GM23338 (cell line): ENCODE data around the gene SNX22. TPM values are rescaled to one million over a fixed set of nuclear protein-coding genes. Genes with fewer than 3 reads are reported as not detected.

ENCODE experiments used
- CREB1 ChIP-seq: fragments of 250-450 bp; sonication (Bioruptor Pico); IDR thresholded peaks from 2 replicates; pipeline ENCODE4 v1.5.0; 2020; ENCODE audit warnings: low read depth, mild to moderate bottlenecking, moderate library complexity
- EZH2phosphoT487 ChIP-seq: fragments of 200-600 bp; sonication (generic); IDR thresholded peaks from one replicate; pipeline ENCODE4 v1.8.1; 2018; ENCODE audit warnings: antibody characterized with exemption; ENCODE audit not compliant: unreplicated experiment
- JUNB ChIP-seq: IDR thresholded peaks from one replicate; pipeline ENCODE4 v1.6.1; 2016; ENCODE audit warnings: antibody characterized with exemption; ENCODE audit not compliant: unreplicated experiment
- NANOG ChIP-seq: IDR thresholded peaks from 2 replicates; pipeline ENCODE4 v1.6.1; 2016; ENCODE audit warnings: antibody characterized with exemption, borderline replicate concordance
- POLR2AphosphoS5 ChIP-seq: IDR thresholded peaks from 2 replicates; pipeline ENCODE4 v1.6.1; 2016; ENCODE audit warnings: antibody characterized with exemption, low read depth
- ZNF114 ChIP-seq: fragments of 250-450 bp; sonication (Bioruptor Pico); IDR thresholded peaks from 2 replicates; pipeline ENCODE4 v1.5.0; 2020; ENCODE audit warnings: mild to moderate bottlenecking, moderate library complexity
- ZNF331 ChIP-seq: fragments of 250-450 bp; sonication (Bioruptor Pico); IDR thresholded peaks from 2 replicates; pipeline ENCODE4 v1.5.0; 2020; ENCODE audit warnings: low read depth, mild to moderate bottlenecking, moderate library complexity
- polyA plus RNA-seq: library from polyadenylated mRNA; unstranded; fragments of >200 nt; fragmentation: Nextera tagmentation; extraction: Ambion mirVana; gene quantifications from 2 replicates; pipeline ENCODE4 v1.2.1, GENCODE V29; 2016
- total RNA-seq: library from RNA; depleted of rRNA; stranded (reverse); fragments of >200 nt; shearing (Covaris generic); gene quantifications from 2 replicates; pipeline ENCODE4 v1.2.3, GENCODE V29; 2014
- TF ChIP-seq, protein P1 (sequence below): fragments of 250-450 bp; sonication (Bioruptor Pico); IDR thresholded peaks from 2 replicates; pipeline ENCODE4 v1.5.0; 2020; ENCODE audit warnings: mild to moderate bottlenecking, moderate library complexity
- TF ChIP-seq, protein P2 (sequence below): IDR thresholded peaks from 2 replicates; pipeline ENCODE4 v1.6.1; 2016; ENCODE audit warnings: antibody characterized with exemption

SNX22 gene
- total and polyA plus RNA-seq, 2 experiments from 2014 or later, result 3.7 to 5.7 TPM

DNA sequence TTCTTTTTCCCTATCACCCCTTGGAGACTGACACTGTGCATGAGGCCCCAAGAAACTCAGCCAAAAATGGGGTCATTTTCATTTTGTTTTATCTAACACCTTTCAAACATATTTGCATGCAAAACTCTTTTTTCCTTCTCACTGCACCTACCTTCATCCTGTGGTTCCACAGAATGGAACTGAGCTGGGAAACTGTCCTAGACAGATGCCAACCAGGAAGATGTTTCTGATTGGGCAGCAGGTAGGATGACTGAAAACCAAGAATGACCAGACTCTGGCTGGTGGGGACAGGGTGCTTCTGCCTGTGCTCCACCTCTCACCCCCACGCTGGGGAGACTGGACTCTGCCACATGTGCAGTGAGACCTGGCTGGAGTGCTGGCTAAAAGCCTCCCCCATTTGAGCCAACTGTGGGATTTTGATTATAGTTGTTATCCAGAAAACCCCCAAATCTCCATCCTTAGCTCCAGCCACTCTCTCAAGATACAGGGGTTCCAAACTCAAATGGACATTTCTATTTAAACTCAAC lies 6.1 kb downstream of the SNX22 start (continued):
- TF ChIP-seq, protein P1, sequence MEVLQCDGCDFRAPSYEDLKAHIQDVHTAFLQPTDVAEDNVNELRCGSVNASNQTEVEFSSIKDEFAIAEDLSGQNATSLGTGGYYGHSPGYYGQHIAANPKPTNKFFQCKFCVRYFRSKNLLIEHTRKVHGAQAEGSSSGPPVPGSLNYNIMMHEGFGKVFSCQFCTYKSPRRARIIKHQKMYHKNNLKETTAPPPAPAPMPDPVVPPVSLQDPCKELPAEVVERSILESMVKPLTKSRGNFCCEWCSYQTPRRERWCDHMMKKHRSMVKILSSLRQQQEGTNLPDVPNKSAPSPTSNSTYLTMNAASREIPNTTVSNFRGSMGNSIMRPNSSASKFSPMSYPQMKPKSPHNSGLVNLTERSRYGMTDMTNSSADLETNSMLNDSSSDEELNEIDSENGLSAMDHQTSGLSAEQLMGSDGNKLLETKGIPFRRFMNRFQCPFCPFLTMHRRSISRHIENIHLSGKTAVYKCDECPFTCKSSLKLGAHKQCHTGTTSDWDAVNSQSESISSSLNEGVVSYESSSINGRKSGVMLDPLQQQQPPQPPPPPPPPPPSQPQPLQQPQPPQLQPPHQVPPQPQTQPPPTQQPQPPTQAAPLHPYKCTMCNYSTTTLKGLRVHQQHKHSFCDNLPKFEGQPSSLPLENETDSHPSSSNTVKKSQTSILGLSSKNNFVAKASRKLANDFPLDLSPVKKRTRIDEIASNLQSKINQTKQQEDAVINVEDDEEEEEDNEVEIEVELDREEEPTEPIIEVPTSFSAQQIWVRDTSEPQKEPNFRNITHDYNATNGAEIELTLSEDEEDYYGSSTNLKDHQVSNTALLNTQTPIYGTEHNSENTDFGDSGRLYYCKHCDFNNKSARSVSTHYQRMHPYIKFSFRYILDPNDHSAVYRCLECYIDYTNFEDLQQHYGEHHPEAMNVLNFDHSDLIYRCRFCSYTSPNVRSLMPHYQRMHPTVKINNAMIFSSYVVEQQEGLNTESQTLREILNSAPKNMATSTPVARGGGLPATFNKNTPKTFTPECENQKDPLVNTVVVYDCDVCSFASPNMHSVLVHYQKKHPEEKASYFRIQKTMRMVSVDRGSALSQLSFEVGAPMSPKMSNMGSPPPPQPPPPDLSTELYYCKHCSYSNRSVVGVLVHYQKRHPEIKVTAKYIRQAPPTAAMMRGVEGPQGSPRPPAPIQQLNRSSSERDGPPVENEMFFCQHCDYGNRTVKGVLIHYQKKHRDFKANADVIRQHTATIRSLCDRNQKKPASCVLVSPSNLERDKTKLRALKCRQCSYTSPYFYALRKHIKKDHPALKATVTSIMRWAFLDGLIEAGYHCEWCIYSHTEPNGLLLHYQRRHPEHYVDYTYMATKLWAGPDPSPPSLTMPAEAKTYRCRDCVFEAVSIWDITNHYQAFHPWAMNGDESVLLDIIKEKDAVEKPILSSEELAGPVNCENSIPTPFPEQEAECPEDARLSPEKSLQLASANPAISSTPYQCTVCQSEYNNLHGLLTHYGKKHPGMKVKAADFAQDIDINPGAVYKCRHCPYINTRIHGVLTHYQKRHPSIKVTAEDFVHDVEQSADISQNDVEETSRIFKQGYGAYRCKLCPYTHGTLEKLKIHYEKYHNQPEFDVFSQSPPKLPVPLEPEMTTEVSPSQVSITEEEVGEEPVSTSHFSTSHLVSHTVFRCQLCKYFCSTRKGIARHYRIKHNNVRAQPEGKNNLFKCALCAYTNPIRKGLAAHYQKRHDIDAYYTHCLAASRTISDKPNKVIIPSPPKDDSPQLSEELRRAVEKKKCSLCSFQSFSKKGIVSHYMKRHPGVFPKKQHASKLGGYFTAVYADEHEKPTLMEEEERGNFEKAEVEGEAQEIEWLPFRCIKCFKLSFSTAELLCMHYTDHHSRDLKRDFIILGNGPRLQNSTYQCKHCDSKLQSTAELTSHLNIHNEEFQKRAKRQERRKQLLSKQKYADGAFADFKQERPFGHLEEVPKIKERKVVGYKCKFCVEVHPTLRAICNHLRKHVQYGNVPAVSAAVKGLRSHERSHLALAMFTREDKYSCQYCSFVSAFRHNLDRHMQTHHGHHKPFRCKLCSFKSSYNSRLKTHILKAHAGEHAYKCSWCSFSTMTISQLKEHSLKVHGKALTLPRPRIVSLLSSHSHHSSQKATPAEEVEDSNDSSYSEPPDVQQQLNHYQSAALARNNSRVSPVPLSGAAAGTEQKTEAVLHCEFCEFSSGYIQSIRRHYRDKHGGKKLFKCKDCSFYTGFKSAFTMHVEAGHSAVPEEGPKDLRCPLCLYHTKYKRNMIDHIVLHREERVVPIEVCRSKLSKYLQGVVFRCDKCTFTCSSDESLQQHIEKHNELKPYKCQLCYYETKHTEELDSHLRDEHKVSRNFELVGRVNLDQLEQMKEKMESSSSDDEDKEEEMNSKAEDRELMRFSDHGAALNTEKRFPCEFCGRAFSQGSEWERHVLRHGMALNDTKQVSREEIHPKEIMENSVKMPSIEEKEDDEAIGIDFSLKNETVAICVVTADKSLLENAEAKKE (CRISPR knock-in tag), result no peak
- TF ChIP-seq POLR2AphosphoS5, result no peak
- TF ChIP-seq EZH2phosphoT487, result no peak
- TF ChIP-seq ZNF331 (CRISPR knock-in tag), result no peak
- no peak for TF ChIP-seq CREB1 (CRISPR knock-in tag)
- no peak for TF ChIP-seq ZNF114 (CRISPR knock-in tag)
- TF ChIP-seq JUNB, result no peak
- no peak for TF ChIP-seq NANOG
- TF ChIP-seq, protein P2, sequence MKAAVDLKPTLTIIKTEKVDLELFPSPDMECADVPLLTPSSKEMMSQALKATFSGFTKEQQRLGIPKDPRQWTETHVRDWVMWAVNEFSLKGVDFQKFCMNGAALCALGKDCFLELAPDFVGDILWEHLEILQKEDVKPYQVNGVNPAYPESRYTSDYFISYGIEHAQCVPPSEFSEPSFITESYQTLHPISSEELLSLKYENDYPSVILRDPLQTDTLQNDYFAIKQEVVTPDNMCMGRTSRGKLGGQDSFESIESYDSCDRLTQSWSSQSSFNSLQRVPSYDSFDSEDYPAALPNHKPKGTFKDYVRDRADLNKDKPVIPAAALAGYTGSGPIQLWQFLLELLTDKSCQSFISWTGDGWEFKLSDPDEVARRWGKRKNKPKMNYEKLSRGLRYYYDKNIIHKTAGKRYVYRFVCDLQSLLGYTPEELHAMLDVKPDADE, result no peak
